A673 (cell line): ENCODE results near the gene LRRC4C. TPM values are rescaled to one million over a fixed set of nuclear protein-coding genes. Genes with fewer than 3 reads are reported as not detected.

Source experiments
- BruUV-seq: library from RNA; stranded (reverse); fragments of 400-500 nt; replicated peaks from 2 replicates; lab custom pipeline; 2021; lab: Mats Ljungman, UMichigan
- CTCF ChIA-PET: fragments of 300-600 bp; sonication (Branson Sonifier 250); formaldehyde crosslinking; loops from one replicate; lab custom pipeline; 2022; ENCODE audit warnings: antibody characterized with exemption; lab: Charles Lee
- POLR2A ChIA-PET: fragments of 300-600 bp; sonication (Branson Sonifier 250); formaldehyde crosslinking; loops from one replicate; lab custom pipeline; 2022; ENCODE audit warnings: antibody characterized with exemption; ENCODE audit not compliant: low non-redundant PET; lab: Charles Lee
- DNase-seq: peaks from one replicate; pipeline ENCODE4 v3.0.0-alpha.2; 2015; ENCODE audit warnings: low spot score
- H3K27ac ChIP-seq: fragments of 200-600 bp; sonication (generic); 2 replicates; pipeline ENCODE4 v1.5.1; 2016; ENCODE audit warnings: mixed run types, low read depth, mild to moderate bottlenecking, mixed read lengths, antibody characterized with exemption, low read length; ENCODE audit not compliant: poor library complexity, severe bottlenecking
- H3K27me3 ChIP-seq: fragments of 200-600 bp; sonication (generic); replicated peaks from 2 replicates; pipeline ENCODE4 v1.6.1; 2017; ENCODE audit warnings: mixed run types, low read depth, mild to moderate bottlenecking, mixed read lengths, antibody characterized with exemption, low read length; ENCODE audit not compliant: insufficient read depth, poor library complexity
- H3K36me3 ChIP-seq: fragments of 200-600 bp; sonication (generic); 2 replicates; pipeline ENCODE4 v1.6.1; 2016; ENCODE audit warnings: mixed run types, mild to moderate bottlenecking, mixed read lengths, antibody characterized with exemption, low read length; ENCODE audit not compliant: insufficient read depth, poor library complexity, severe bottlenecking
- H3K4me1 ChIP-seq: fragments of 200-600 bp; sonication (generic); 2 replicates; pipeline ENCODE4 v1.6.1; 2017; ENCODE audit warnings: mixed run types, mild to moderate bottlenecking, mixed read lengths, antibody characterized with exemption, low read length; ENCODE audit not compliant: insufficient read depth, poor library complexity, severe bottlenecking
- H3K4me3 ChIP-seq: fragments of 200-600 bp; sonication (generic); 2 replicates; pipeline ENCODE4 v1.5.1; 2016; ENCODE audit warnings: low read depth, mixed run types, mild to moderate bottlenecking, mixed read lengths, low read length; ENCODE audit not compliant: poor library complexity, severe bottlenecking
- H3K9me3 ChIP-seq: fragments of 200-600 bp; sonication (generic); 2 replicates; pipeline ENCODE4 v1.6.1; 2016; ENCODE audit warnings: mixed run types, low read depth, mild to moderate bottlenecking, mixed read lengths, antibody characterized with exemption, low read length; ENCODE audit not compliant: poor library complexity, severe bottlenecking
- CTCF ChIP-seq: fragments of 300-800, 200-600 bp; sonication (generic); conservative IDR thresholded peaks from 2 replicates; pipeline ENCODE4 v1.5.1; 2017; ENCODE audit warnings: low read depth, mild to moderate bottlenecking, antibody characterized with exemption, low read length, moderate library complexity, mixed read lengths
- EZH2 ChIP-seq: fragments of 200-600 bp; sonication (generic); IDR thresholded peaks from 2 replicates; pipeline ENCODE4 v1.6.1; 2017; ENCODE audit warnings: borderline replicate concordance, low read depth, mild to moderate bottlenecking, mixed read lengths, antibody characterized with exemption, low read length; ENCODE audit not compliant: poor library complexity, severe bottlenecking
- intact Hi-C: fragments of 100-400 bp; cut with micrococcal nuclease; formaldehyde crosslinking; loops from one replicate; pipeline ENCODE4 v1.10.0; 2022; ENCODE audit not compliant: unreplicated experiment
- total RNA-seq: library from RNA; stranded (reverse); gene quantifications from 2 replicates; pipeline ENCODE4 v1.2.3, GENCODE V29; 2021

Gene LRRC4C
- total RNA-seq, 1 experiment from 2014 or later: 38.3 TPM

GRCh38 chr11:40291741-40292140 lies 1167.7 kb downstream of the LRRC4C start:
- TSS peak; percentile 74 for BruUV-seq
- ChIA-PET CTCF (interaction anchor here (0.6 to 0.7 kb wide), 3 partner anchors 148 to 1946 kb away, joined by 3 to 4 read pairs (median 3); no protein-coding TSS in a partner anchor), POLR2A (interaction anchor here (0.6 kb wide), 1 partner anchor 1092 kb away, joined by 6 read pairs; no protein-coding TSS in a partner anchor)
- TF ChIP-seq EZH2 (no peak), CTCF (no peak)
- Histone ChIP-seq H3K9me3 (no peaks in the 10 kb centered on the region), H3K27me3 (no peaks in the 10 kb centered on the region), H3K4me3 (peak overlapping the region; percentile 61), H3K36me3 (no peaks in the 10 kb centered on the region), H3K27ac (peak overlapping the region; percentile 45), H3K4me1 (peaks cover 31% of the 10 kb centered on the region)
- no peak for DNase-seq
- intact Hi-C loops: loop anchor here (5.0 to 10.0 kb wide), 3 partner anchors 74 to 719 kb away; no protein-coding TSS in a partner anchor

- peak; percentile 85 for DNase-seq
- peak overlapping the region; percentile 45 for H3K27ac ChIP-seq
- intact Hi-C loops: loop anchor here (5.0 to 10.0 kb wide), 3 partner anchors 74 to 719 kb away; no protein-coding TSS in a partner anchor
- no peaks in the 10 kb centered on the region for H3K9me3 ChIP-seq
- BruUV-seq: no TSS peak
- H3K27me3 ChIP-seq: no peaks in the 10 kb centered on the region
- no peaks in the 10 kb centered on the region for H3K36me3 ChIP-seq
- no peak for TF ChIP-seq CTCF
- TF ChIP-seq EZH2: no peak
- POLR2A ChIA-PET: interaction anchor here (0.5 to 0.6 kb wide), 2 partner anchors 16 to 1092 kb away, joined by 4 to 6 read pairs; no protein-coding TSS in a partner anchor
- H3K4me1 ChIP-seq: peaks cover 35% of the 10 kb centered on the region
- CTCF ChIA-PET: interaction anchor here (0.6 to 0.7 kb wide), 3 partner anchors 148 to 1946 kb away, joined by 3 to 4 read pairs (median 3); no protein-coding TSS in a partner anchor
- H3K4me3 ChIP-seq: peak overlapping the region; percentile 61
Measured at GRCh38 chr11:40291329-40291728, 1168.1 kb downstream of the LRRC4C start.

- H3K4me3 ChIP-seq: peak overlapping the region; percentile 61
- H3K27me3 ChIP-seq: no peaks in the 10 kb centered on the region
- peak; percentile 92 for DNase-seq
- H3K9me3 ChIP-seq: no peaks in the 10 kb centered on the region
- intact Hi-C loops: loop anchor here (5.0 to 10.0 kb wide), 3 partner anchors 73 to 718 kb away; no protein-coding TSS in a partner anchor
- no TSS peak for BruUV-seq
- no peaks in the 10 kb centered on the region for H3K36me3 ChIP-seq
- TF ChIP-seq CTCF (no peak), EZH2 (no peak)
- H3K27ac ChIP-seq: peak overlapping the region; percentile 45
- ChIA-PET POLR2A (interaction anchor here (0.7 kb wide), 1 partner anchor 9 kb away, joined by 3 read pairs; no protein-coding TSS in a partner anchor), CTCF (no interaction called here)
- peaks cover 46% of the 10 kb centered on the region for H3K4me1 ChIP-seq
Measured at GRCh38 chr11:40290171-40290631, 1169.3 kb downstream of the LRRC4C start.
